IMR-90 (cell line): ENCODE measurements around the gene VASN. TPM values are rescaled to one million over a fixed set of nuclear protein-coding genes. Genes with fewer than 3 reads are reported as not detected.
A peak's percentile ranks its signal among the peaks of the same experiment; 100 is the strongest.

Experiments
- ATAC-seq: fragments of 200-7000 bp; cut with Tn5 transposase; 2 replicates; pipeline ENCODE4 v1.9.1; 2020; ENCODE audit warnings: low read depth, mild to moderate bottlenecking, moderate library complexity
- BruUV-seq: library from RNA; stranded (reverse); fragments of 400-500 nt; replicated peaks from 2 replicates; lab custom pipeline; 2021; lab: Mats Ljungman, UMichigan
- CTCF ChIA-PET: fragments of 300-600 bp; formaldehyde crosslinking; extraction: SDS; loops from one replicate; lab custom pipeline; 2021; ENCODE audit warnings: antibody characterized with exemption; lab: Yijun Ruan, JAX
- POLR2A ChIA-PET: fragments of 300-600 bp; sonication (Branson Sonifier 250); formaldehyde crosslinking; loops from one replicate; lab custom pipeline; 2022; ENCODE audit warnings: antibody characterized with exemption; ENCODE audit not compliant: unreplicated experiment; lab: Charles Lee
- DNase-seq: peaks from one replicate; pipeline ENCODE4 v3.0.0; 2013
- H2AFZ ChIP-seq: replicated peaks from 2 replicates; pipeline ENCODE3; 2013; ENCODE audit warnings: low read length, mild to moderate bottlenecking; ENCODE audit not compliant: poor library complexity
- H2AK5ac ChIP-seq: 2 replicates; pipeline ENCODE4 v1.6.1; 2013; ENCODE audit warnings: low read depth, low read length, inconsistent platforms
- H2AK9ac ChIP-seq: replicated peaks from 2 replicates; pipeline ENCODE3; 2013; ENCODE audit warnings: mild to moderate bottlenecking, low read depth, low read length, moderate library complexity; ENCODE audit not compliant: poor library complexity
- H2BK120ac ChIP-seq: 2 replicates; pipeline ENCODE4 v1.6.1; 2013; ENCODE audit warnings: low read depth, low read length, inconsistent platforms
- H2BK15ac ChIP-seq: 3 replicates; pipeline ENCODE4 v1.6.1; 2013; ENCODE audit warnings: low read depth, low read length, inconsistent platforms
- H2BK20ac ChIP-seq: 2 replicates; pipeline ENCODE4 v1.6.1; 2013; ENCODE audit warnings: low read depth, mild to moderate bottlenecking, inconsistent platforms, low read length, moderate library complexity
- H2BK5ac ChIP-seq: 2 replicates; pipeline ENCODE4 v1.6.1; 2013; ENCODE audit warnings: mild to moderate bottlenecking, low read depth, low read length, inconsistent platforms; ENCODE audit not compliant: poor library complexity, severe bottlenecking
- H3K14ac ChIP-seq: replicated peaks from 2 replicates; pipeline ENCODE4 v1.6.1; 2013; ENCODE audit warnings: low read depth, low read length, inconsistent platforms
- H3K18ac ChIP-seq: 2 replicates; pipeline ENCODE4 v1.6.1; 2013; ENCODE audit warnings: low read depth, low read length, control low read depth
- H3K23ac ChIP-seq: 2 replicates; pipeline ENCODE4 v1.6.1; 2013; ENCODE audit warnings: low read depth, low read length, inconsistent platforms
- H3K27ac ChIP-seq: 2 replicates; pipeline ENCODE4 v1.5.1; 2013; ENCODE audit warnings: mild to moderate bottlenecking, control low read depth, low read length; ENCODE audit not compliant: insufficient read depth
- H3K27me3 ChIP-seq: 2 replicates; pipeline ENCODE4 v1.6.1; 2013; ENCODE audit warnings: low read length; ENCODE audit not compliant: control insufficient read depth, insufficient read depth
- H3K36me3 ChIP-seq: 2 replicates; pipeline ENCODE4 v1.6.1; 2013; ENCODE audit warnings: low read length, mixed read lengths; ENCODE audit not compliant: control insufficient read depth, insufficient read depth
- H3K4ac ChIP-seq: 2 replicates; pipeline ENCODE4 v1.6.1; 2013; ENCODE audit warnings: low read depth, low read length, inconsistent platforms
- H3K4me1 ChIP-seq: 2 replicates; pipeline ENCODE4 v1.6.1; 2013; ENCODE audit warnings: low read length, mixed read lengths; ENCODE audit not compliant: control insufficient read depth, insufficient read depth
- H3K4me2 ChIP-seq: 2 replicates; pipeline ENCODE4 v1.6.1; 2013; ENCODE audit warnings: low read depth, mild to moderate bottlenecking, control low read depth, low read length, moderate library complexity
- H3K4me3 ChIP-seq: 2 replicates; pipeline ENCODE4 v1.5.1; 2013; ENCODE audit warnings: low read depth, mild to moderate bottlenecking, control low read depth, low read length, moderate library complexity; ENCODE audit not compliant: insufficient read depth
- H3K56ac ChIP-seq: 2 replicates; pipeline ENCODE4 v1.6.1; 2013; ENCODE audit warnings: low read length, inconsistent platforms; ENCODE audit not compliant: insufficient read depth; ENCODE audit errors: extremely low read depth
- H3K79me1 ChIP-seq, 2 experiments: 2 replicates each; pipeline ENCODE4 v1.6.1; 2013; ENCODE audit warnings: low read length in 2 of 2, inconsistent platforms in 1 of 2, low read depth in 1 of 2
- H3K9ac ChIP-seq: 2 replicates; pipeline ENCODE4 v1.6.1; 2013; ENCODE audit warnings: low read depth, low read length, control low read depth
- H3K9me1 ChIP-seq: 2 replicates; pipeline ENCODE4 v1.6.1; 2013; ENCODE audit warnings: low read length, inconsistent platforms; ENCODE audit not compliant: insufficient read depth
- H3K9me3 ChIP-seq: 2 replicates; pipeline ENCODE4 v1.6.1; 2013; ENCODE audit warnings: low read length; ENCODE audit not compliant: control insufficient read depth, insufficient read depth
- H4K20me1 ChIP-seq: 2 replicates; pipeline ENCODE4 v1.6.1; 2013; ENCODE audit warnings: low read length, inconsistent platforms; ENCODE audit not compliant: insufficient read depth
- H4K5ac ChIP-seq: 2 replicates; pipeline ENCODE4 v1.6.1; 2013; ENCODE audit warnings: mild to moderate bottlenecking, low read depth, low read length, control low read depth
- H4K8ac ChIP-seq, 2 experiments: 2 replicates each; pipeline ENCODE4 v1.6.1; 2013; ENCODE audit warnings: low read depth in 2 of 2, low read length in 2 of 2, control low read depth in 1 of 2, inconsistent platforms in 1 of 2
- H4K91ac ChIP-seq: 2 replicates; pipeline ENCODE4 v1.6.1; 2013; ENCODE audit warnings: low read depth, low read length, inconsistent platforms; ENCODE audit not compliant: insufficient read depth
- CEBPB ChIP-seq: IDR thresholded peaks from 2 replicates; pipeline ENCODE4 v1.6.1; 2012; ENCODE audit warnings: low read depth, low read length, improper control_type of control experiment
- MXI1 ChIP-seq: IDR thresholded peaks from 2 replicates; pipeline ENCODE4 v1.6.1; 2012; ENCODE audit warnings: low read depth, mild to moderate bottlenecking, low read length, moderate library complexity, borderline replicate concordance
- NFE2L2 ChIP-seq: fragments of 150-350 bp; IDR thresholded peaks from 2 replicates; pipeline ENCODE4 v1.6.1; 2016; ENCODE audit warnings: low read depth, mild to moderate bottlenecking, low read length
- RFX5 ChIP-seq: IDR thresholded peaks from 2 replicates; pipeline ENCODE4 v1.8.0; 2012; ENCODE audit warnings: low read depth, mild to moderate bottlenecking, low read length, moderate library complexity
- SMC3 ChIP-seq: fragments of 150-350 bp; IDR thresholded peaks from 2 replicates; pipeline ENCODE4 v1.6.1; 2016; ENCODE audit warnings: low read depth, mild to moderate bottlenecking, antibody characterized with exemption, low read length, moderate library complexity
- WGBS, 2 experiments: methylation state at CpG; one replicate each; pipeline versions ENCODE4 v1.1.5 to v1.1.7; 2013; ENCODE audit warnings: missing lambda C conversion rate in 2 of 2; ENCODE audit not compliant: insufficient read length in 1 of 2; ENCODE audit errors: extremely low coverage in 2 of 2; 5-methylcytosine and 5-hydroxymethylcytosine counted together
- dilution Hi-C: fragments of 300-500 bp; cut with HindIII; formaldehyde crosslinking; loops from one replicate; pipeline ENCODE4 v1.14.3; 2018; ENCODE audit warnings: low sequenced_read_pairs; ENCODE audit not compliant: unreplicated experiment
- in situ Hi-C: fragments of 300-500 bp; cut with MboI; formaldehyde crosslinking; loops from 3 replicates; pipeline ENCODE4 v1.14.3; 2019; ENCODE audit warnings: low sequenced_read_pairs, inconsistent platforms, mixed read lengths
- intact Hi-C: fragments of 100-400 bp; cut with micrococcal nuclease; formaldehyde crosslinking; loops from 2 replicates; pipeline ENCODE4 v1.10.0; 2022
- polyA plus RNA-seq, 3 experiments: library from polyadenylated mRNA; depleted of rRNA; stranded (reverse); fragments of >200 nt; gene quantifications; 2 replicates each; pipeline ENCODE4 v1.2.3, GENCODE V29; 2012; ENCODE audit warnings: low replicate concordance in 1 of 3
- total RNA-seq: library from RNA; depleted of rRNA; stranded (reverse); fragments of >200 nt; gene quantifications from 2 replicates; pipeline ENCODE4 v1.2.3, GENCODE V29; 2012

Gene VASN
- total and polyA plus RNA-seq, 2 of the 4 experiments (the other 2 are of a cell fraction) = 9.3 to 87.2 TPM

GRCh38 chr16:4380119-4381063 is 8.7 kb downstream of the VASN start (continued):
- TF ChIP-seq MXI1 = no peak
- no peak for TF ChIP-seq SMC3

- POLR2A ChIA-PET = no interaction called here
- CTCF ChIA-PET = no interaction called here
- H2BK20ac ChIP-seq = no peak overlapping the region
Observed at GRCh38 chr16:4381072-4381934, 9.7 kb downstream of the VASN start.

More at GRCh38 chr16:4381072-4381934, 9.7 kb downstream of the VASN start:
- no peak overlapping the region for H3K27ac ChIP-seq
- peak overlapping the region; percentile 76 for H2AK9ac ChIP-seq
- intact Hi-C loops = no loop called here
- no peak for ATAC-seq
- H3K9ac ChIP-seq = no peak overlapping the region
- H2AK5ac ChIP-seq = no peak overlapping the region
- H2BK5ac ChIP-seq = no peak overlapping the region
- H3K18ac ChIP-seq = no peak overlapping the region
- no peak overlapping the region for H4K91ac ChIP-seq
- H3K9me1 ChIP-seq = peaks cover 6% of the 10 kb centered on the region
- H3K79me1 ChIP-seq = peaks cover 0 to 91% of the 10 kb centered on the region in 2 experiments; a peak in 3 of 4 replicates
- BruUV-seq = no TSS peak
- WGBS, 2 experiments = 96% methylated on average over 48 of the region's 59 CpGs; no CpG with 5 or more reads in 1 of the 2 experiments
- H4K8ac ChIP-seq = no peak overlapping the region
- no peak overlapping the region for H2BK15ac ChIP-seq
- H4K5ac ChIP-seq = no peak overlapping the region
- in situ Hi-C loops = no loop called here
- no peak overlapping the region for H3K4me3 ChIP-seq
- H3K4me1 ChIP-seq = peaks cover 29% of the 10 kb centered on the region
- TF ChIP-seq RFX5 (no peak), NFE2L2 (no peak), CEBPB (peak; percentile 70)
- no peak overlapping the region for H3K56ac ChIP-seq
- no peak overlapping the region for H3K14ac ChIP-seq
- H2AFZ ChIP-seq = no peak overlapping the region
- no peak overlapping the region for H3K23ac ChIP-seq
- no peak overlapping the region for H3K4me2 ChIP-seq
- H3K27me3 ChIP-seq = no peaks in the 10 kb centered on the region
- no peak for DNase-seq
- H3K9me3 ChIP-seq = no peaks in the 10 kb centered on the region
- dilution Hi-C loops = no loop called here
- no peak overlapping the region for H2BK120ac ChIP-seq
- no peak overlapping the region for H3K4ac ChIP-seq
- H4K20me1 ChIP-seq = peaks cover 99% of the 10 kb centered on the region
- H3K36me3 ChIP-seq = peaks cover 62% of the 10 kb centered on the region
